Jurkat, Clone E6-1 (cell line): ENCODE results near the gene DDX6.
"Not testable (repeated sequence)": the region's sequence is repeated elsewhere in the genome, so short reads cannot be mapped to it uniquely, and the experiment has no call there.

ENCODE experiments used
- DNase-seq: peaks from one replicate; pipeline ENCODE4 v3.0.0-alpha.2; 2011; ENCODE audit warnings: low read depth, low spot score
- H3K4me3 ChIP-seq: 2 replicates; pipeline ENCODE4 v1.5.1; 2011; ENCODE audit warnings: mild to moderate bottlenecking, low read length, control low read depth, moderate library complexity

Gene DDX6

GRCh38 chr11:118714816-118715215 is 76.1 kb downstream of the DDX6 start:
- no peak overlapping the region for H3K4me3 ChIP-seq
- DNase-seq = no peak

DNA sequence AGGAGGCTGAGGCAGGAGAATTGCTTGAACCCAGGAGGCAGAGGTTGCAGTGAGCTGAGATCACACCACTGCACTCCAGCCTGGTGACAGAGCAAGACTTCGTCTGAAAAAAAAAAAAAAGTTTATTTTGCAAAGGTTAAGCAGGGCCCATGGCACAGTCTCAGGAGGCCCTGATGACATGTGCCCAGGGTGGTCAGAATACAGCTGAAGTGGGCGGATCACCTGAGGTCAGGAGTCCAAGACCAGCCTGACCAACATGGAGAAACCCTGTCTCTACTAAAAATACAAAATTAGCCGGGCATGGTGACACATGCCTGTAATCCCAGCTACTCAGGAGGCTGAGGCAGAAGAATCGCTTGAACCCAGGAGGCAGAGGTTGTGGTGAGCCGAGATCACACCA is 76.5 kb downstream of the DDX6 start:
- H3K4me3 ChIP-seq, DNase-seq: not testable (repeated sequence)

- no peak for DNase-seq
- no peak overlapping the region for H3K4me3 ChIP-seq
These were observed 82.7 kb downstream of the DDX6 start for GRCh38 chr11:118708296-118708695.

DNA sequence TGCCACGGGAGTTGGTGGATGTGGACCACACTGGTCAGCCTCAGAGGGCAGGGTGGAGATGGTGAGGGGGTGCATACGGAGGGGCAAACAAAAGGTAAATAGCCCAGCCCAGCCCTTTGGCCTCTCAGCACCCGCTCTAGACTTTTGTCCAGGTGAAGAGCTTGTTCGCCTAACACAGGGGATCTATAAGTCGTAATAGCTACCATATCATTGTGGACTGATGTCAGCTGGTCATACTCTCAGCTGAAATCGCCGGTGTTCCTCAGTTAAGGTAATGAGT is 84.5 kb downstream of the DDX6 start:
- no peak overlapping the region for H3K4me3 ChIP-seq
- DNase-seq = no peak

GRCh38 chr11:118705791-118706545 is 85.0 kb downstream of the DDX6 start:
- DNase-seq = no peak
- no peak overlapping the region for H3K4me3 ChIP-seq

GRCh38 chr11:118705111-118705741 is 85.7 kb downstream of the DDX6 start:
- H3K4me3 ChIP-seq = no peak overlapping the region
- DNase-seq = peak; percentile 71

- H3K4me3 ChIP-seq = no peak overlapping the region
- DNase-seq = no peak
These were observed 87.3 kb downstream of the DDX6 start for GRCh38 chr11:118703563-118704106.

GRCh38 chr11:118699506-118700220 is 91.3 kb downstream of the DDX6 start:
- no peak overlapping the region for H3K4me3 ChIP-seq
- peak; percentile 54 for DNase-seq
